ENCODE results near the gene TBATA. TPM values are rescaled to one million over a fixed set of nuclear protein-coding genes. Genes with fewer than 3 reads are reported as not detected.

TBATA gene
- total RNA-seq, 1 donor from 2014 or later: not detected

DNA sequence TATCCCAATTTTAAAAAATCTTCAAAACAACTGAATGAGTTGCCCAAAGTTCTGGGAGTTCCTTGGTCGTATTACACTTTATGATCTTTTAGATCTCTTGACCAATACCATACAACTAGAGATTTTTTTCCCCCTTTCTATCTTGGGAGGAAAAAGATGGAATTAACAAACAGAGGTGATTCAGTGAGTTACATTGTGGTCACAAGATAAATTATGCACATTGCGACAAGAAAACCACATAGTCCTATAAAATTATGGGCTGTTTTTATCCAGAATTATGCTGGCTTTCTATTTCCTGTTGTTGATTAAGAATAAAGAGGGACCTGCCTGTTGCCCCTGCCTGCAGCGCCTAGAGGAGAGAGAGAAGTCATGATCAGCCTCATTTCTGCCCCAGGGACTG lies 22.4 kb upstream of the TBATA start:
- DNase-seq (ENCODE audit: low spot score): no peak

GRCh38 chr10:70806841-70807240 lies 21.7 kb upstream of the TBATA start:
- DNase-seq (ENCODE audit: low spot score): no peak

GRCh38 chr10:70805619-70806215 lies 20.5 kb upstream of the TBATA start:
- no peak for DNase-seq (ENCODE audit: low spot score)

DNA sequence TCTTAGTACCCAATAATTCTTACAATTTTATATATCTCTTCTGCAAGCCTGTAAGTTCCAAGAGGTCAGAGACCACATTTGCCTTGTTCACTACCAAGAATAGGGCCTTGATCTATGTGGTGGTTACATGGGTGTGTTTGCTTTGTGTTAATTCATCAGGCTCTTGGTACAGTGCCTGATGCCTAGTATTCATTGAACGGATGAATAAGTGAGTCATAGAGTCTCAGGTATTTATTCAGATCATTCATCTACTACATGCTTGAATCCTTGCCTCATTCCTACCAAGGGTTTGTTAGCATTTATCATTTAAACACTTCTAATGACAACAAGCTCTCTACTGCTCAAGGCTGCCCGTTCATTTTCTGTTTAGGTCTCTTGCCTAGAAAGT lies 19.2 kb upstream of the TBATA start:
- no peak for DNase-seq (ENCODE audit: low spot score)

DNA sequence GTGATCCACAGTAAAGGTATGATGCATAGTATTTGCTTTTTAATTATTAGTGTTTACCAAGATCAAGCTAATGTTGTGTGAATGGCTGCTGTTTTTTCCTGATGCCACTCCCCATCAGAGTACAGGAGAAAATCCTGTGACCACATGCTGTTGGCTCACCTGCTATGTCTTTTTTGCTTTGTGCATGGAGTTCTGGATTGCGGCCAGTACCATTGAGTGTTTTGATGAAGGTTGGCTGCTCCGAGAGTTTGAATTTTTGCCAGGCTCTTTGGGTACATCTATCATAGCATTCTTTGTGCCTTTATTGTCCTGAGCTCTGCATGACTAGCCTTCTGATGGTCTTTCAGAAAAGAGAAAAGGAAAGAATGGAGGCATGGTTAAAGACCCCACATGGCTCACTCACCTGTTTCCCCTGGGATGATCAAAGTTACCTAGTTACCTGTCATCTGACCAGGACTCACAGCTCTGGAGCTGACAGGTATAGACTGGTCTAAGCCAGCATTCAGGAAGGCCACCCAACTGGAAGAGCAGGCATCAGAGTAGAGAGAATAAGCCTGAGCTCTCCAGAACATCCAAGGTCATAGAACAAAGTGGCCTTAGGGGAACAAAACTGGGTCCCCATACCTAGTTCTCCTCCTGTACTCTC lies 18.7 kb upstream of the TBATA start:
- no peak for DNase-seq (ENCODE audit: low spot score)

- DNase-seq (ENCODE audit: low spot score): no peak
Measured at GRCh38 chr10:70801854-70802253, 16.7 kb upstream of the TBATA start.

GRCh38 chr10:70799124-70799523 lies 13.9 kb upstream of the TBATA start:
- no peak for DNase-seq (ENCODE audit: low spot score)

GRCh38 chr10:70797840-70798239 lies 12.7 kb upstream of the TBATA start:
- DNase-seq (ENCODE audit: low spot score): no peak

DNA sequence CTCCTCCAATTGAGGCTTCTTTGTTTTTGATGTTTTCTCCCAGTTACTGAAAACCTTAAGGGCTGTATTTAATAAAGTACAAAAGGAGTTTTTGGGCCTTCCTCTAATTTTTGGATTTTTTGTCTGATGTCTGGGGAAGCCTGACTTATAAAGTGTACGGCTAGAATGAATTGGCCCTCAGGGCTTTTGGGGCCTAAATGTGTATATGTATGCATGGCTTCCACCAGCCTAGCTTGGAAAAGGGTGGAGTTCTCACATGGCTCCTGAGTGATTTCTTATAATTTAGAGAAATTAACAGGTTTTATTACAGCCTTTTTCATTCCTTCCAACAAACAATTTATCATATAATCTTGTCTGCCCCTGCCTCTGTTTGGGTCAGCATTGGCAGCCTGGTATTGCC lies 10.4 kb upstream of the TBATA start:
- no peak for DNase-seq (ENCODE audit: low spot score)

- DNase-seq (ENCODE audit: low spot score): no peak
Measured at GRCh38 chr10:70791386-70792039, 6.3 kb upstream of the TBATA start.

DNA sequence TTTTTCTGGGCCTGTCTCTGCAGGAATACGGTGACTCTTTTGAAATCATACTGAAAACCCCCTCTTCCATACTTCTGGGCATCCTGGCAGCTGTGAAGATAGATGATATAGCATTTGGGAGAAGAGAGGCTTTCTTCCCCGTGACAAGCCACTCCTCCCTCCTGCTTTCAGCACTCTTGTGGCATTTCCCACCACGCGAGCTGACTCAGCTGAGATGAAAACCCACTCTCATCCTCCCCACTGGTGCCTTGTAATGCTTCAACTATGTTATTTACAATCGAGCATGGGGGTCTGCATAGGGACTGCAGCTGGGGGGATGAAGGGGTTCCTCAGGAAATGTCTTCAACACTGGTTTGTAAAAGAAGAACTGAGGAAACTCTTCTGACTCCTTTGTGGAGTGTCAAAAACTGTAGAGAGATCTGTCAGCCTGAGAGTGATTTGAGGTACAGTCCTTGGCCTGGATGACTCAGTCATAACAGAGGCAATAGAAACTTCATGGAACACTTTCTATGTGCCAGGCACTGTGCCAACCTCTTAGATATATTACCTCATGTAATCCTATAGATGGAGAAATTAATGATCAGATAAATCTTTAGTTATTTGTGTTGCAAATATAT lies 1.7 kb upstream of the TBATA start:
- DNase-seq (ENCODE audit: low spot score): no peak

DNA sequence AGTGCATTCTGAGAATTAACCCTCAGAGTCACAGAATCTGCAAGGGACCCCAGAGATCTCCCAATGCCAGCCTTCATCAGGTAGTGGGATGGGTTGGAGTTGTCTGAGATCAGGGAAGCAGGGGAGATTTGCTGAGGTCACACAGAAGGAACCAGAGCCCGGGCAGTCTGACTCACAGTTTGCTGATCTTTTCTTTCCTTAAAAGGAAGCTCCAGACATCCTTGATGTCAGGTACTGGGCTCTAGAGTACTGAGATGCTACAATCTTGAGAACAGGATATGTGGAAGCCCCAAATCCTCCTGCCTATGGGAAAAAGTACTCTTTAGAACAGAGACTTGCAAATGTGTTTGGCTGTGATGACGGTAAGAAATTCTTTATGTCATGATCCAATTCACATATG lies 706 bp downstream of the TBATA start:
- no peak for DNase-seq (ENCODE audit: low spot score)

- DNase-seq (ENCODE audit: low spot score): no peak
Measured at GRCh38 chr10:70784016-70784415, 1.2 kb downstream of the TBATA start.

GRCh38 chr10:70782746-70783680 lies 2.2 kb downstream of the TBATA start:
- no peak for DNase-seq (ENCODE audit: low spot score)

DNA sequence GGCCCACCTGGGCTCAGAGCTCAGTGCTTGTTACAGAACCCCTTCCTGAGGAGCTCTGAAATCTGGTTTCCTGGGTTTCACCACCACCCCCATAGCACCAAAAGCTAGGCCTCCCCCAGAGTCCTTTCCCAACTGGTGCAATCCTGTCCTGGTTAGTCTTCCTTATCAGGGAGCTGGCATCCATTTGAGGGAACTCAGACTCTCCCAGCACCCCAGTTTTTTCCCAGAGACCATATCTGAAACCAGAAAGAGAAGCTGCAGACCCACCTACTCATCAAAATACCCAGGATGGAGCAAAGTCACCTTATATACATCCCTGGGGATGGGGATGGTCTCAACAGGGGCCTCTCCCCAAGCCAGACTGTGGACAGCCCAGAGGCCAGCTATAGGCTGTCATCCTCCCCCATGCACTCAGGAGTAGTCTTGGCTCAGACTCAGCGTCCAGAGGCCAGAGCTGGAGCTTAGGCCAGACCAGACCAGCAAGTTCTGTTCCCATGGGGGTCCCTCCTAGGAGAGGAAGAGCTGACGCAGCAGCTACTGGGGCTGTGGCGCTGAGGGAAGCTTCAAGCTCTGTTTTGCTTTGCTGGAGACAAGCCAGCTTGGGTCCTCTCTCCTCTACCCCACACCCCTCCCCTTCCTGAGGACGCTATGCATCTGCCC lies 3.0 kb downstream of the TBATA start:
- no peak for DNase-seq (ENCODE audit: low spot score)

GRCh38 chr10:70781461-70782051 lies 3.6 kb downstream of the TBATA start:
- no peak for DNase-seq (ENCODE audit: low spot score)

GRCh38 chr10:70780772-70781171 lies 4.4 kb downstream of the TBATA start:
- no peak for DNase-seq (ENCODE audit: low spot score)

- no peak for DNase-seq (ENCODE audit: low spot score)
Measured at GRCh38 chr10:70780370-70780760, 4.8 kb downstream of the TBATA start.

DNA sequence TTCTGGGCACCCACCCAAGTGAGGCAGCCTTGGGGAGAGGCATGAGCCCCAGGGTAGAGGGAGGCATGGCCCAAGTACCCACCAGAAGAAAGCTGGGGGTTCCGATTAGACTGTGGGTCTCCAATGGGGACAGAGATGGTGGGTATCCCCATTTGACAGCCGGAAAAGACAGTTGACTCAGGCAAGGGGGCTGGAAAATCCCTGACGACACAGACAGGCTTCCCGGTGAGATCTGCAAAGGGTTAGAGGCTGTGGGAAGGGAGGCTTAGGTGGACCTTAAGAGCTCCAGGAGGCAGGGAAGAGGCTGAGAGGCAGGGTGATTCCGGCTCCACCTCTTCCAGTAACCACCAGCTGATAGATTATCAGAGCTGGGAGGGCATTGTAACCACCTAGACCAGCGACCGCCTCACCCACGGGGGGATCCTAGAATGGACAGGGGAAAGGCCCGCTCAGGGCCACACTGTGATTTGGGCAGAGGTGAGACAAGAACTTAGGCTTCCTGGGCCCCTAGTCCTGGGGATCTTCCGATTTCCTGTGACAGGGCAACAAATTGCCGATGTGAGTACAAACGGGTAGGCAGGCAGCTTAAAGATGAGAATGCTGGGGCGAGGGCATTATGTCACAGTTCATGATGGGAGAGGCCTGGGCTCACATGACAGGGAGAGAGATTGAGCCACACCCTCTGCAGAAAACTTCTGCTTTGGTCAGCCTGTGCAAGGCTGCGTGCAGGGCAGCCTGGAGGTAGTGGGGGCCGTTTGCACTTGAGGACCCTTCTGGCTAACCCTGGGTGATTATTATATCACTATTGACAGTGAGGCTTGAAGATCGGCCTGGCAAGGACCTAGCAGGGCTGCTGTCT lies 5.4 kb downstream of the TBATA start:
- DNase-seq (ENCODE audit: low spot score): no peak

- no peak for DNase-seq (ENCODE audit: low spot score)
Measured at GRCh38 chr10:70779088-70779487, 6.1 kb downstream of the TBATA start.

Data from ureter (tissue), 1 donor.